ENCODE results near the gene LRCH1. TPM values are rescaled to one million over a fixed set of nuclear protein-coding genes. Genes with fewer than 3 reads are reported as not detected.

Gene LRCH1
- total and polyA plus RNA-seq, 10 of the 15 experiments (the other 5 are each of a cell fraction or from before 2014, with no cell fraction given), result 5.3 to 48.9 (median 14.4) TPM

GRCh38 chr13:46520166-46520565 lies 32.8 kb upstream of the LRCH1 start (continued):
- no peak for TF ChIP-seq SKIL (IDR thresholded peaks at IDR 0.05; ENCODE audit: low read depth, poor library complexity, severe bottlenecking)
- no peak for TF ChIP-seq MAX (IDR thresholded peaks at IDR 0.05; ENCODE audit: low read depth, low read length)
- TF ChIP-seq MTA3 (IDR thresholded peaks at IDR 0.05; ENCODE audit: borderline replicate concordance, low read length), result no peak

- DNase-seq (ENCODE audit: low read depth, low spot score) (no peak), ATAC-seq (no peak), FAIRE-seq (no peak)
- CTCF ChIA-PET, result interaction anchor here (2.0 kb wide), 1 partner anchor 27 kb away, joined by 4 read pairs; no protein-coding TSS in a partner anchor
- H3K27me3 ChIP-seq (replicated peaks in 1 of 2; ENCODE audit: control insufficient read depth in 2 of 2, insufficient read depth in 2 of 2, low read length in 1 of 2), result no peaks in the 10 kb centered on the region; a peak in 1 of 4 replicates
- no peaks in the 10 kb centered on the region for H3K36me3 ChIP-seq (ENCODE audit: control insufficient read depth in 2 of 2, insufficient read depth in 2 of 2, low read length in 1 of 2)
- intact Hi-C loops (cut with micrococcal nuclease; ENCODE audit: unreplicated experiment), result no loop called here
- H3K27ac ChIP-seq (ENCODE audit: control insufficient read depth, insufficient read depth), result no peak overlapping the region
- no peak overlapping the region for H3K4me3 ChIP-seq
- no TSS peak for BruUV-seq (replicated peaks)
- 47% methylated on average over 3 of the region's 3 CpGs for WGBS (ENCODE audit: insufficient coverage, insufficient replicate concordance, low lambda C conversion rate, missing lambda C conversion rate)
- no peak overlapping the region for H3K4me2 ChIP-seq (ENCODE audit: control insufficient read depth, insufficient read depth)
- H3K79me2 ChIP-seq (ENCODE audit: control insufficient read depth, insufficient read depth, low read length), result no peaks in the 10 kb centered on the region
- in situ Hi-C loops (cut with MboI), result no loop called here
- no peaks in the 10 kb centered on the region; the same call in 1 of the 2 replicates for H3K4me1 ChIP-seq (ENCODE audit: control insufficient read depth, insufficient read depth, low read length)
- no peaks in the 10 kb centered on the region for H4K20me1 ChIP-seq (ENCODE audit: control insufficient read depth, insufficient read depth)
- no peak overlapping the region for H2AFZ ChIP-seq (ENCODE audit: control insufficient read depth, low read depth, low read length)
- SMC1A ChIA-PET (ENCODE audit: uncharacterized antibody, unreplicated experiment), result interaction anchor here (1.6 kb wide), 1 partner anchor 20 kb away, joined by 4 read pairs; no protein-coding TSS in a partner anchor
- POLR2A ChIA-PET, result no interaction called here
- H3K9me3 ChIP-seq (replicated peaks; ENCODE audit: control insufficient read depth, insufficient read depth, low read length), result no peaks in the 10 kb centered on the region; the same call in 2 of the 3 replicates
- RAD21 ChIA-PET (ENCODE audit: unreplicated experiment), result interaction anchor here (1.7 kb wide), 1 partner anchor 9 kb away, joined by 8 read pairs; no protein-coding TSS in a partner anchor
- no peak overlapping the region for H3K9ac ChIP-seq (ENCODE audit: control insufficient read depth, insufficient read depth, low read length)
- TF ChIP-seq ZNF207 (IDR thresholded peaks at IDR 0.05; ENCODE audit: borderline replicate concordance), result no peak
- no peak for TF ChIP-seq PAX5 (IDR thresholded peaks at IDR 0.05; ENCODE audit: borderline replicate concordance, low read depth, low read length)
- no peak for TF ChIP-seq ZBED1 (IDR thresholded peaks at IDR 0.05; ENCODE audit: borderline replicate concordance)
- TF ChIP-seq BHLHE40 (IDR thresholded peaks at IDR 0.05; ENCODE audit: borderline replicate concordance in 1 of 2, low read depth in 2 of 2, low read length in 1 of 2), result no peak
- no peak for TF ChIP-seq MXI1 (IDR thresholded peaks at IDR 0.05; ENCODE audit: low read depth, low read length)
- no peak for TF ChIP-seq SMC3 (IDR thresholded peaks at IDR 0.05; ENCODE audit: borderline replicate concordance, low read length)
- no peak for TF ChIP-seq POLR2AphosphoS2 (IDR thresholded peaks at IDR 0.05; ENCODE audit: low read depth, low read length)
- no peak for TF ChIP-seq SIX5 (IDR thresholded peaks at IDR 0.05; ENCODE audit: low read depth, low read length, severe bottlenecking)
- TF ChIP-seq SREBF2 (IDR thresholded peaks at IDR 0.05; ENCODE audit: low read length), result no peak
- TF ChIP-seq HDAC6 (IDR thresholded peaks at IDR 0.05; ENCODE audit: unreplicated experiment), result no peak
- TF ChIP-seq CHD1 (IDR thresholded peaks at IDR 0.05; ENCODE audit: low read depth, low read length), result no peak
- no peak for TF ChIP-seq IKZF2 (IDR thresholded peaks at IDR 0.05)
- TF ChIP-seq ZBTB40 (IDR thresholded peaks at IDR 0.05; ENCODE audit: borderline replicate concordance), result no peak
- TF ChIP-seq RFX5 (IDR thresholded peaks at IDR 0.05; ENCODE audit: low read depth, low read length), result no peak
Measured at GRCh38 chr13:46521486-46521885, 31.5 kb upstream of the LRCH1 start.

Measured in GM12878 (cell line).